GM12801 (cell line): Measurements from ENCODE around the gene BTN3A1.

Experiments
- TF ChIP-seq, protein P1 (sequence below): IDR thresholded peaks from one replicate; pipeline ENCODE4 v1.5.1; 2011; ENCODE audit warnings: control low read depth; ENCODE audit not compliant: insufficient read length; ENCODE audit errors: extremely low read depth

The BTN3A1 gene

GRCh38 chr6:26440977-26441358 is 38.9 kb downstream of the BTN3A1 start:
- TF ChIP-seq, protein P1, sequence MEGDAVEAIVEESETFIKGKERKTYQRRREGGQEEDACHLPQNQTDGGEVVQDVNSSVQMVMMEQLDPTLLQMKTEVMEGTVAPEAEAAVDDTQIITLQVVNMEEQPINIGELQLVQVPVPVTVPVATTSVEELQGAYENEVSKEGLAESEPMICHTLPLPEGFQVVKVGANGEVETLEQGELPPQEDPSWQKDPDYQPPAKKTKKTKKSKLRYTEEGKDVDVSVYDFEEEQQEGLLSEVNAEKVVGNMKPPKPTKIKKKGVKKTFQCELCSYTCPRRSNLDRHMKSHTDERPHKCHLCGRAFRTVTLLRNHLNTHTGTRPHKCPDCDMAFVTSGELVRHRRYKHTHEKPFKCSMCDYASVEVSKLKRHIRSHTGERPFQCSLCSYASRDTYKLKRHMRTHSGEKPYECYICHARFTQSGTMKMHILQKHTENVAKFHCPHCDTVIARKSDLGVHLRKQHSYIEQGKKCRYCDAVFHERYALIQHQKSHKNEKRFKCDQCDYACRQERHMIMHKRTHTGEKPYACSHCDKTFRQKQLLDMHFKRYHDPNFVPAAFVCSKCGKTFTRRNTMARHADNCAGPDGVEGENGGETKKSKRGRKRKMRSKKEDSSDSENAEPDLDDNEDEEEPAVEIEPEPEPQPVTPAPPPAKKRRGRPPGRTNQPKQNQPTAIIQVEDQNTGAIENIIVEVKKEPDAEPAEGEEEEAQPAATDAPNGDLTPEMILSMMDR = no peak

- TF ChIP-seq, protein P1 = no peak
Observed at GRCh38 chr6:26441977-26442376, 39.9 kb downstream of the BTN3A1 start.

GRCh38 chr6:26445934-26446667 is 44.0 kb downstream of the BTN3A1 start:
- TF ChIP-seq, protein P1 = no peak

DNA sequence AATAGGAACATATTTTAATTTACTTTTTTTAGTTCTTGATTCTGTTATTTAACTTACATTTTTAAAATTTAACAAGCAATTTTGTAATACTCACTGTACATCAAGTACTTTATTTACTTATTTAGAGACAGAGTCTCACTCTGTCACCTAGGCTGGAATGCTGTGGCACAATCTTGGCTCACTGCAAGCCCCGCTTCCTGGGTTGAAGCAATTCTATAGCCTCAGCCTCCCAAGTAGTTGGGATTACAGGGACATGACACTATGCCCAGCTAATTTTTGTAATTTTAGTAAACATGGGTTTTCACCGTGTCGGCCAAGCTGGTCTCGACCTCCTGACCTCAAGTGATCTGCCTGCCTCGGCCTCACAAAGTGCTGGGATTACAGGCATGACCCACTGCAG is 45.2 kb downstream of the BTN3A1 start:
- TF ChIP-seq, protein P1 = no peak

- TF ChIP-seq, protein P1 = no peak
Observed at GRCh38 chr6:26450240-26450639, 48.2 kb downstream of the BTN3A1 start.

DNA sequence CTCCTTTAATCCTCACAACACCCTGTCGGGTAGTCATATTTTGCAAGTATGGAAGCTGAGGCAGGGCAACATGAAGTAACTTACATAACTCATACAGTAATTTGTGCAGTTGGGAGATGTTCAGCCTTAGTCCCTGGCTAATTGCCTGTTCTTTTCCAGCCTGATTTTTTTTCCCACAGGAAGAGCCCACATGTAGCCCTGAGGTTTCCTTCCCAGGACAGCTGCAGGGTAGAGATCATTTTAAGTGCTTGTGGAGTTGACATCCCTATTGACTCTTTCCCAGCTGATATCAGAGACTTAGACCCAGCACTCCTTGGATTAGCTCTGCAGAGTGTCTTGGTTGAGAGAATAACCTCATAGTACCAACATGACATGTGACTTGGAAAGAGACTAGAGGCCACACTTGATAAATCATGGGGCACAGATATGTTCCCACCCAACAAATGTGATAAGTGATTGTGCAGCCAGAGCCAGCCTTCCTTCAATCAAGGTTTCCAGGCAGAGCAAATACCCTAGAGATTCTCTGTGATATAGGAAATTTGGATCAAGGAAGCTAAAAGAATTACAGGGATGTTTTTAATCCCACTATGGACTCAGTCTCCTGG is 50.7 kb downstream of the BTN3A1 start:
- TF ChIP-seq, protein P1 = no peak

DNA sequence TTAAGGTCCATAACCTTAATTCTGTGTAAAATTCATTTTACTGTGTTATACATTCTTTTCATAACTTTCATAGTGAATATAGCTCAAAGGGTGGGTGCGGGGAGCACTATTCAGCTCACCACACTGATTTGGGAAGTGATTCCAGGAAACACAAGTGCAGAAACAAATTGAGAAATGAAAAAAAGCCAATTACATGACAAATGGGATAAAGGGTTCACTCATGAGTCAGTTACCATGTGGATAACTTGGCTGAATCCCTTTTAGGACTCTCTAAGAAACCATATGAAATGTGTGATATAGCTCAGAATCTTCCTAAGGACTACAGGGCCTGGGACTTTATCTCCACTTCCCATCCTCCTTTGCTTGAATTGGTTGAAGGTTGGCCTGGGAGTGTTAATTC is 52.6 kb downstream of the BTN3A1 start:
- TF ChIP-seq, protein P1 = no peak
